Stimulated activated CD4-positive, alpha-beta T cell treated with anti-CD3 and anti-CD28 coated beads, TNF-alpha, amount 100 ng/mL, for 4 hours (primary cell): Measurements from ENCODE around the gene PTK7.

Source experiments
- DNase-seq, 3 experiments: peaks; one replicate each; pipeline ENCODE4 v3.0.0-alpha.2; 2020; ENCODE audit warnings: low read depth in 3 of 3

Gene PTK7

DNA sequence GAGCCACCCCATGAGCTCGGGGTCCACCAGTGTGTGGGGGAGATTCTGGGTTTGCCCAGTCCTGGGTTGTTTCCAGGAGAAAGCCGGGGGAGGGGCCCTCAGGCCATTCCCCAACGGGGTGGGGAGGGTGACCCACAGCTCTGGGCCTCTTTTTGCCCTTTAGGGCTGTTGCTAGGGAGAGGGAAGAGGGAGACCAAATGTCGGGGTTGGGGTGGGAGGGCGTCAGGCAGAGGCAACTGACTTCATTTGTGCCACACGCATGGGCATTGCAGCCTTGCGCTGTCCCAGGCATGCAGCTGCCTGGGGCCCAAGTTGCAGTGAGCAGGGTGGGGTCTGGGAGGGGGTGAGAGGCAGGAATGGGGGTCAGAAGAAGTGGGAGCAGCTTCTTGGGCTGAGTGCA, 103.9 kb downstream of the PTK7 start:
- DNase-seq = no peak

DNA sequence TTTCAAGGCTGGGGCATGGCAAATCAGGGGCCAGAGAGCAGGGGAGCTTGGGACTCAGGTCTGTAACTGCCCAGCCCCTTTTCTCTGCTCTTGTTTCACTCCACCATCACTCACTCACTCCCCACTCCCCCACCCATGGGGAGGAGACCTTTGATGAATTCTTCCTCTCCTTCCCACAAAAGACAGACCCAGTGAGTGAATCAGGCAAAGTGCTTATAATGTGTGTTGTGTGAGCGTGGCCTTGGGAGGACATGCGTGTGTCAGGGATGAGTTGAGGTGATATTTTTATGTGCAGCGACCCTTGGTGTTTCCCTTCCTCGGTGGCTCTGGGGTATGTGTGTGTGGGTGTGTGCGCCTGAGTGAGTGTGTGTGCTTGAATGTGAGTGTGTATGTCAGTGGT, 104.9 kb downstream of the PTK7 start:
- DNase-seq = no peak

DNA sequence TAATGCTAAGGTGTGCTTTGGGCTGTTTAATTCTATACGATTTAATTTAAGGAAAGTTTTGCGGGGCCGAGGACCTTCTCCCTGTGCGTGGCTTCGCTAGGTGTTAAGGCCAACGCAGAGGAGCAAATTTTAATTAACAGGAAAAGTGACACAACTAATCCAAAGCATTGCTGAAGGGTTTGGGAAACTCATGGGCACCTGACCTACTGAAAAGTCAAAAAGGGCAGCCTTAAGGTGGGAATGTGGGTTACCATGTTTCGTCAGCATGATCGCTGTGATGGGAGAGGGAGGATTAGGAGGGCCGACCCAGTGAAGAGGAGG, 105.5 kb downstream of the PTK7 start:
- DNase-seq = no peak

DNA sequence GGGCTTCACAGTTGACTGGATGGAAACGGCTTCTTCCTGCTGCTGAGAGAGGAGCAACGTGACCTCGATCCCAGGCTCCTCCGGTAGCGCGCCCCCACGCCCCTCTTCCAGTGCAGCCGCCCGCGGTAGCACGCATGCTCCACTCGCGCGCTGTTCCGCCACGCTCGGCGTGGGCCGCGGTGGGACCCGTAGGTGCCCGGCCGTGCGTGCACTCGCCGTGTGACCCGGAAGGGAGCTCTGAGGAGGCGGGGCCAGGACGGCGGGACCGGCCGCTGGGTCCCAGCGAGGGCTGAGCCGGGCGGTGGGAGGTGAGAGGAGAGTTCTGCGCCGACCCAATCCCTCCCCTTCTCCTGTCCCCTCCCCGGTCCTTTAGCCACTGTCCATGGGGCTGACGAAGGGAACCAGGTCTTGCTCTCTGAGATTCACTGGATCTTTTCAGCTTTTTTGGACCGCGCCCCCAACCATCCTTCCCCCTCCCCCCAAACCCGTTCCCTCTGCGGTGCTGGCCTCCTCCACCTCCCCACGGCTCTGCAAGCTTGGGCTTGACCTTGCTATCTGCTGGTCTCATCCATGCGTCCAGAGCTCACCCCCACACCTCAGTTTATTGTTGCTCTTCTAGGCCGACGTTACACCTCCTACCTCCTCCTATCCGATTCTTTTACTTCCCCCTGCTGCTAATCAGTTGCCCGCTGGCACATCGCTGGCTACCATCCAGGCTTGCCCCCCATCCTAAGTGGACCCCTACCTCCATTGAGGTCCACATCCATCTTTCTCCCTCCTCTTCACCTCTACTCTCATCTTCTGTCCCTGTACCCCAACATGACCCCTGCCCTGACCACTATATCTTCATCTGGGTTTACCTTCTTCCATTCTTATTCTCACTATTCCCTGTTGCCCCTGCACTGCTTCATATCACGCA, 106.1 kb downstream of the PTK7 start, which contains the start of gene CUL9:
Gene CUL9, plus strand, starts transcription at position 255 of the 919 bp plus-strand sequence. CDS start 2,115 bp downstream, outside the sequence.
- DNase-seq = peak; percentile 54 to 69 (median 61)

DNA sequence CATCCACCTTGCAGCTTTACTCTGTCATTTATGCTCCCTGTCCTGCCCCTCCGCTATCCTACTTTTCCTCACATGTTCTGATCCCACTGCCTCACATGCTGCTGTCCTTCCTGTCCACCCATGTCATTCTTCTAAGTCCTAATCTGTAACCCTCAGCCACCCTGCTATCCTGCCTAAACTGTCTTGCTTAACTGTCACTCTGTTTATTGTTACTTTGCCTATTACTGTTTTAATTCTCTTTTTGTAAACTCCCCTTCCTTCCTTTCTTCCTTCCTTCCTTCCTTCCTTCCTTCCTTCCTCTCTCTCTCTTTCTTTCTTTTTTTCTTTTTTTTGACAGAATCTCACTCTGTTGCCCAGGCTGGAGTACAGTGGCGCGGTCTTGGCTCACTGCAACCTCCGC, 107.3 kb downstream of the PTK7 start:
- no peak for DNase-seq

DNA sequence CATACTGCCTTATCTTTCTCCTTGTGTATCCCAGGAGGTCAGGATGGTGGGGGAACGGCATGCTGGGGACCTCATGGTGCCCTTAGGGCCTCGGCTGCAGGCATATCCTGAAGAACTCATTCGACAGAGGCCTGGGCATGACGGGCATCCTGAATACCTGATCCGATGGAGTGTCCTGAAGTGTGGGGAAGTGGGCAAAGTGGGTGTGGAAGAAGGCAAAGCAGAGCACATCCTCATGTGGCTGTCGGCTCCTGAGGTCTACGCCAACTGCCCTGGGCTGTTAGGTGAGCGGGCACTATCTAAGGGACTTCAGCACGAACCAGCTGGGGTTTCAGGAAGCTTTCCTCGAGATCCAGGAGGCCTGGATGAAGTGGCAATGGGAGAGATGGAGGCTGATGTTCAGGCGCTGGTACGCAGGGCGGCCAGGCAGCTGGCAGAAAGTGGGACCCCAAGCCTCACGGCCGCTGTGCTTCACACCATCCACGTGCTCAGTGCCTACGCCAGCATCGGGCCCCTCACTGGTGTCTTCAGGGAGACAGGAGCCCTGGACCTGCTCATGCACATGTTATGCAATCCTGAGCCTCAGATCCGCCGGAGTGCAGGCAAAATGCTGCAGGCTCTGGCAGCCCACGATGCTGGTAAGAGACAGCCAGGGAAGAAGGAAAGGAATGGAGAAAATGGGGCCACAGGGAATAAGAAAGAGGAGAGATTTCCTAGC, 108.3 kb downstream of the PTK7 start:
- DNase-seq = no peak

DNA sequence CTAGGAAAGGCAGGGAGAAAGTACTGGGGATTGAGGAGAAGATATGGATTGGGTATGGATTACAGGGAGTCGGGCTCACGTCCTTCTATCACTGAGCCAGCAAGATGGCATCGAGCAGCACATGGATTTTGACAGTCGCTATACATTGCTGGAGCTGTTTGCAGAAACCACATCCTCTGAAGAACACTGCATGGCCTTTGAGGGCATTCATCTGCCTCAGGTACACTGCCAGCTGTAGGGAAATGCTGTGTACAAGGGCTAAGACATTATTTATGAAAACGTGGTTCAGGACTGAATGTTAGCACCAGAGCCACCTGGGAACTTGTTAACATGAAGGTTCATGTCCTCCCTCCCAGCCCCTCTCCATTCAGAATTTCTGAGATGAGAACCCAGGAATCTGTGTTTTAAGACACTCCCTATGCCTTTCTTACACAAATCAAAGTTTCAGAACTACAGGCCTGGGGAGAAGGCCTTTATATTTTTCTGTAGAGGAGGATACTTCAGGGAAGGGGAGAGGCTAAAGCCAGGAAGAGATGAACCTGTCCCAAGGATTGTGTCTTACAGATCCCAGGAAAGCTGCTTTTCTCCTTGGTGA, 109.4 kb downstream of the PTK7 start:
- DNase-seq = no peak

DNA sequence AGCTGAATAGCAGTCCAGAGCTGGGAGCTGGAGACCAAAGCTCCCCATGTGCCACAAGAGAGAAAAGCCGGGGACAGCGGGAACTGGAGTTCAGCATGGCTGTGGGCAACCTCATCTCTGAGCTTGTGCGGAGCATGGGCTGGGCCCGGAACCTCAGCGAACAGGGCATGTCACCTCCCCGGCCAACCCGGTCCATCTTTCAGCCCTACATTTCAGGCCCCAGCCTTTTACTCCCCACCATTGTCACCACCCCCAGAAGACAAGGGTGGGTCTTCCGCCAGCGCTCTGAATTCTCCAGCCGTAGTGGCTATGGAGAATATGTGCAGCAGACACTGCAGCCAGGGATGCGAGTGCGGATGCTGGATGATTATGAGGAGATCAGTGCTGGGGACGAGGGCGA, 109.9 kb downstream of the PTK7 start:
- DNase-seq = no peak

DNA sequence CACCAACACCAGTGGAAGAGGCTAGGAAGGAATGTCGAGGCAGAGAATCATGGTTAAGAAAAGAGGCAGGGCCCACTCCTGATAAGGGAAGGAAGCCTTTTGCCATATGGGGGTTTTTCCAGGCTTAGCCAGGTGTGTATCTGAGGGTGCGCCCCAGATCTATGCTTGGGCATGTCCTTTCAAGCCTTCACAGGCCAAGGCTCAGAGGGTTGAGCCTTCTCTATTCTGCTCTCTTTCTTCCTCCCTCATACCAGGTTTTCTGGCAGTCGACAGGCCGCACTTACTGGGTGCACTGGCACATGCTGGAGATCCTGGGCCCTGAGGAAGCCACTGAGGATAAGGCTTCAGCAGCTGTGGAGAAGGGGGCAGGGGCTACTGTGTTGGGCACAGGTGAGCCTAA, 110.6 kb downstream of the PTK7 start:
- DNase-seq = no peak

DNA sequence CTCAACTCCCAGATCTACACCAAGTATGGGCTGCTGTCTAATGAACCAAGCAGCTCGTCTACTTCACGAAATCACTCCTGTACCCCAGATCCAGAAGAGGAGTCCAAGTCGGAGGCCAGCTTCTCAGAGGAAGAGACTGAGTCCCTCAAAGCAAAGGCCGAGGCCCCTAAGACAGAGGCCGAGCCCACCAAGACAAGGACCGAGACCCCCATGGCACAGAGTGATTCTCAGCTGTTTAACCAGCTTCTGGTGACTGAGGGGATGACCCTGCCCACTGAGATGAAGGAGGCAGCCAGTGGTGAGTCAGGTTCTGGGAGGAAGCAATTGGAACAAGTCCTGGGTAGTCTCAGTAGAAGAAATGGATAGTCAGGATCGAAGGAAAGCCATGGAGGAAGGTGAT, 111.7 kb downstream of the PTK7 start:
- no peak for DNase-seq

DNA sequence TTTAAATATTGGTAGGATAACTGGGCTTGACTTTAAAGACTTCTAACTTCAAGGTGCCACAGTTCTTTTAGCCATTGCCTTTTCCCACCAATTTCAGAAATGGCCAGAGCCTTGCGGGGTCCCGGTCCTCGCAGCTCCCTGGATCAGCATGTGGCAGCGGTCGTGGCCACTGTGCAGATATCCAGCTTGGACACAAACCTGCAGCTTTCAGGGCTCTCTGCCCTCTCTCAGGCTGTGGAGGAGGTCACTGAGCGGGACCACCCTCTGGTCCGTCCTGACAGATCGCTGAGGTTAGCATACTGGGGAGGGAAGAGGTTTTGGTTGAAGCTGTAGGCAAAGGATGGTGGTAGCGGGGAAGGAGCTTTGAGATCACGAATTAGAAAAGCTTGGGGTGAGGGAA, 112.3 kb downstream of the PTK7 start:
- DNase-seq = no peak

DNA sequence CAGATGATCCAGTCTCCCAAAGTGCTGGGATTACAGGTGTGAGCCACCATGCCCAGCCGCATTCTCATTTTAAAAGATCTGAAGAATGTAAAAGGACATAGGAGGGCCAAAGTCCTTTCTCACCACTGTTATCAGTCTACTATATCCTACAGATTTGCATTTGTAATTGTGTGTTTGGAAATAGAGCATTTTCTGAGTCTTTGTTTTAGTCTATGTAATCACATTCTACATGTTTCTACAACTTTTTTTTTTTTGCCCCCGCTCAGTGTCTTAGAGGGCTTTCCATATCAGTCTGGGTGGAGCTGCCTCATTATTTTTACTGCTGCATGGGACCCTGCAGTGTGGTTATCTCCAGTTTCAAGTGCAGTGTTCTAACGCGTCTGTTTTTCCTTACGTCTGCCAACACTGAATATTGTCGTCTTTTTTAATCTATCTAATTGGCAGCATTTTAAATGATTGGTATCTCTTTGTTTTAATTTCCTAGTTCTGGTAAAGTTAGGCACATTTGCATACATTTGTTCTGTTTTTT, 113.7 kb downstream of the PTK7 start:
- no peak for DNase-seq

DNA sequence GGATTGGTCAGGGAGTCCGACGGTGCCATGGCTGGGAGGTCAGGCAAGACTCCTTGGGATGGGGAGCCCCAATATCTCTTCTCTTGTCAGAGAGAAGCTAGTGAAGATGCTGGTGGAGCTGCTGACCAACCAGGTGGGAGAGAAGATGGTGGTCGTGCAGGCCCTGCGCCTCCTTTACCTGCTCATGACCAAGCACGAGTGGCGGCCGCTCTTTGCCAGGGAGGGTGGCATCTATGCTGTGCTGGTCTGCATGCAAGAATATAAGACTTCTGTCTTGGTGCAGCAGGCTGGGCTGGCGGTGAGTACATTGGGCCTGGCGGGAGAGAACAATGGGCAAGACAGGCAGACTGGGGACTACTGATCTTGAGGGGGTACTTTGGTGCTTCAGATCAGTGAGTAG, 116.8 kb downstream of the PTK7 start:
- no peak for DNase-seq

DNA sequence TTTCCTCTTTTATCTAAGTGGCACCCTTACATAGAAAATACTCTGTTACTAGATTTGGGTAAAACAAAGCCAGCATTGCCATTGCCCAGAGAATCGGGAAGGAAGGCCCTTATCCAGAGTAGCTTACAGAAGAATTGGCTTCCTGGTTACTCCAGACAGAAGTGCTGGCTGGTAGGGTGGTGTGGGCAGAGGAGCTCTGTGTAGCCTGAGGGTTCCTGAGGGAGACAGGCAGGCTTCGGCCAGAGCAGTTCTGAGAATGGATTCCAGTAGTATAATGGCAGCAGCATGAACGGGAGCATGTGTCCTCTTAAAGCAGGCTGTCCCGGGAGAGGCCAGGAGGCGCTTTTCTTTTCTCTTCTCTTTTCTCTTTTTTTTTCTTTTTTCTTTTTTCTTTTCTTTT, 117.8 kb downstream of the PTK7 start:
- DNase-seq = no peak

DNA sequence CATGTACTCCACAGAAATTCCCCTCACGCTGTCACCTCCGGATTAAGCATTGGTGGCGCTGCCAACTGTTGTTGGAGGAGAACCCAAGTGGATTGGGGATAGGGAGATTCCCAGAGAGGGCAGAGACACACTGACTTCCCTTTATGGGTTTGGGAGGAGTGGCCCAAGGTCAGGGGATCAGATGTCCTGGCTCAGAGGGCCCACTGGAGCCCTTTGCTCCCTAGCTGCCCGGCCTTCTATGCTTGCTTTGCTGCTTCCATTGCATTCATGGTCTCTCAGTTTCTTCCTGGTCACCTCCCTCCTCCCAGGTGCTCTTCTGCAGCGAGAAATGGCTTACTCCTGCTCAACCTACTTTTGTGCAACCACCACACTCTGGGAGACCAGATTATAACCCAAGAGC, 120.2 kb downstream of the PTK7 start:
- no peak for DNase-seq

DNA sequence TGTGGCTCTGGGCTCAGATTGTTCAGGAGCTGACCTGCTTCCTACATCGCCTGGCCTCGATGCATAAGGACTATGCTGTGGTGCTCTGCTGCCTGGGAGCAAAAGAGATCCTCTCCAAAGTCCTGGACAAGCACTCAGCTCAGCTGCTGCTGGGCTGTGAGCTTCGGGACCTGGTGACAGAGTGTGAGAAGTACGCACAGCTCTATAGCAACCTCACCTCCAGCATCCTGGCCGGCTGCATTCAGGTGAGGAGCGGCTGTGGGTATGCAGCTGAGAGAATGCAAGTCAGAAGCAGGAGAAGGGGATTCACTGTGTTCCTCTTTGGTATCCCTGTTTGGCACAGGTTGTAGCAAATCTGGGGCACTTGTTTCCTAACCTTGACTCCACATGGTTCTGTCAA, 123.8 kb downstream of the PTK7 start:
- DNase-seq = no peak

DNA sequence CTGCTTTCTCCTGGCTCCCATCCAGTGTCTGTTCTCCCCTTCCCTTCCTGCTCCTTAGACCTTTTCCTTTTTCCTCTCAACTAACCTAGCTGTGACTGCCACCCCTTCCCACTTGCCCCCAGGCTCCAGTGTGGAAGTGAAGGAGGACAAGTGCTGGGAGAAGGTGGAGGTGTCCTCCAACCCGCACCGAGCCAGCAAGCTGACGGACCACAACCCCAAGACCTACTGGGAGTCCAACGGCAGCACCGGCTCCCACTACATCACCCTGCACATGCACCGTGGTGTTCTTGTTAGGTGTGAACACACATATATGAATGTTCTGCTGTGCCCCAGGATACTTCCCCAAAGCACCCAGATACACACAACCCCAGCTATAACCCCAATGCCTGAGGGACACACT, 124.4 kb downstream of the PTK7 start:
- no peak for DNase-seq

DNA sequence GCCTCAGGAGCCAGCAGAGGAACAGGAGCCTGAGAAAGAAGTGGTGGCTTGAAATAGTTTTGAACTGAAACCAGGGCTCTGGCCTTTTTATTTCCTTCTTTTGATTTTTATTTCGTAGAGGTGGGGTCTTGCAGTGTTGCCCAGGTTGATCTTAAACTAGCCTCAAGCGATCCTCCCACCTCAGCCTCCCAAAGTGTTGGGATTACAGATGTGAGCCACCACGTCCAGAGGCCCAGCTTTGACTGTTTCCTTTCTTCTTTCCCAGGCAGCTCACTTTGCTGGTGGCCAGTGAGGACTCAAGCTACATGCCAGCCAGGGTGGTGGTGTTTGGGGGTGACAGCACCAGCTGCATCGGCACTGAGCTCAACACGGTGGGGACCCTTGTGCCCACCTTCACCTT, 126.3 kb downstream of the PTK7 start:
- DNase-seq = no peak

DNA sequence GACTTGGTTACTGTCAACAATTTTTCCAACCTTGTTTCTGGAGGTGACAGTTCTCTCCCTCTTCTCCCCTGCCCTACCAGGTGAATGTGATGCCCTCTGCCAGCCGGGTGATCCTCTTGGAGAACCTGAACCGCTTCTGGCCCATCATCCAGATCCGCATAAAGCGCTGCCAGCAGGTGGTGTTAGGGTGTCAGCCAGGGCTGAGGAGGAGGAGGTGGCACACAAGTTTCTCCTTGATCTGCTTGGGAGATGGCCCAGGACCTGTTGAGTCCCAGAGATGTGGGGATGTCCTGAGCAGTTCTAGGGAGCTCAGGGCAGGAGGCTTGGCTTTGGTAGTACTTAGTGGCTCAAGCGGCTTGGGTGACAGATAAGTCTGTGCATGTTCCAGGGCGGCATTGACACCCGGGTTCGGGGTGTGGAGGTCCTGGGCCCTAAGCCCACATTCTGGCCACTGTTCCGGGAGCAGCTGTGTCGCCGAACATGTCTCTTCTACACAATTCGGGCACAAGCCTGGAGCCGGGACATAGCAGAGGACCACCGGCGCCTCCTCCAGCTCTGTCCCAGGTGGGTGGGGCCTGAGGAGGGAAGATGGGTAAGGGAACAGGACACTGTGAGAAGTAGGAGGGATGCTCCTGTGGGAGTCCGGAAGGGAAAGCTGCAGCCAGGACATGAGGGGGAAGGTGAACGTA, 127.1 kb downstream of the PTK7 start:
- no peak for DNase-seq

DNA sequence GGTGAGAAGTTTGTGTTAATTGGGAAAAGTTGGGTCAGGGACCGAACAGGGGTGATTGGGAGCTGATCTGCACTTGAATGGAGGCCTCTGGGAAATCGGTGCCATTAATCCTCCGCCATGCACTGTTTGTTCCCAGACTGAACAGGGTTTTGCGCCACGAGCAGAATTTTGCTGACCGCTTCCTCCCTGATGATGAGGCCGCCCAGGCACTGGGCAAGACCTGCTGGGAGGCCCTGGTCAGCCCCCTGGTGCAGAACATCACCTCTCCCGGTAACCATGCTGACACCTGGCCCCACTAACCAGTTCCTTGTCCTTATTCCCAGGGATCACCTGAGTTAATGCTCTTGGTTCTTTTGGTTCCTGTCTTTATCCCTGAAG, 127.6 kb downstream of the PTK7 start:
- DNase-seq = no peak

DNA sequence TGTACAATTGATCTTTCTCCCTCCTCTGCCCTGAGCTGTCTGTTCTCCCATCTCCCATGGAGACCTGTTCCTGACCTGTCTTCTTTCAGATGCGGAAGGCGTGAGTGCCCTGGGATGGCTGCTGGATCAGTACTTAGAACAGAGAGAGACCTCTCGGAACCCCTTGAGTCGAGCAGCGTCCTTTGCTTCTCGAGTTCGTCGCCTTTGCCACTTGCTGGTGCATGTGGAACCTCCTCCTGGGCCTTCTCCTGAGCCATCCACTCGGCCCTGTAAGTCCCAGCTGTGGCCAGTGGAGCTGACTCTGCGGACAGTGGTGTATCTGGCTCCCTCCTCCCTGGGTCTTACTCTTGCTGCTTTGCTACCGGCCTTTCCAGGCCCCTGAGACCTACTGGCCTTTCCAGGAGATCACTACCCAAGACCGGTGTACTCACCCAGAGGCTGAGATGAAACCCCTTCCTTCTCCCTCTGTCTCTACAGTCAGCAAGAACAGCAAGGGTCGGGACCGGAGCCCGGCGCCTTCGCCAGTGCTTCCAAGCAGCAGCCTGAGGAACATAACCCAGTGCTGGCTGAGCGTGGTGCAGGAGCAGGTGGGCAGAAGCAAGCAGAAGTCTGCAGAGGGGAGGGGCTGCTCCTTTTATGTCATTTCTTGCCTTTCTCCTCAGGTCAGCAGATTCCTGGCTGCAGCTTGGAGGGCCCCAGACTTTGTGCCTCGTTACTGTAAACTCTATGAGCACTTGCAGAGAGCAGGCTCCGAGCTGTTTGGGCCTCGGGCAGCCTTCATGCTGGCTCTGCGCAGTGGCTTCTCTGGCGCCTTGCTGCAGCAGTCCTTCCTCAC, 128.4 kb downstream of the PTK7 start:
- no peak for DNase-seq
